ENCODE measurements around the gene CAB39L. TPM values are rescaled to one million over a fixed set of nuclear protein-coding genes. Genes with fewer than 3 reads are reported as not detected.

CAB39L gene
- total and polyA plus RNA-seq, 2 of the 13 experiments (the other 11 are each of a cell fraction or from before 2014, with no cell fraction given), result 3.1 to 6.1 TPM

GRCh38 chr13:49303533-49304252, 140.2 kb downstream of the CAB39L start (continued):
- TF ChIP-seq SRSF4 (IDR thresholded peaks at IDR 0.05; ENCODE audit: low read depth, low read length, poor library complexity, severe bottlenecking) (no peak), ZNF251 (CRISPR knock-in tag; IDR thresholded peaks at IDR 0.05) (no peak), BHLHE40 (IDR thresholded peaks at IDR 0.05; ENCODE audit: low read length) (peak; percentile 80), ZNF619 (CRISPR knock-in tag; IDR thresholded peaks at IDR 0.05) (no peak), RARG (CRISPR knock-in tag; IDR thresholded peaks at IDR 0.05; ENCODE audit: low read depth) (no peak), ZNF274 (CRISPR knock-in tag; IDR thresholded peaks at IDR 0.05) (no peak), MYC (CRISPR knock-in tag; IDR thresholded peaks at IDR 0.05; ENCODE audit: borderline replicate concordance) (peak; percentile 82; the same call in 1 of the 2 replicates), KLF15 (CRISPR knock-in tag; IDR thresholded peaks at IDR 0.05; ENCODE audit: borderline replicate concordance) (peak; percentile 53; the same call in 1 of the 2 replicates), ZNF709 (CRISPR knock-in tag; IDR thresholded peaks at IDR 0.05) (no peak), MED13 (CRISPR knock-in tag; IDR thresholded peaks at IDR 0.05) (peak; percentile 73; the same call in 1 of the 2 replicates), ZC3H13 (CRISPR knock-in tag; IDR thresholded peaks at IDR 0.05) (no peak), BCLAF1 (IDR thresholded peaks at IDR 0.05) (no peak), ZNF687 (CRISPR knock-in tag; IDR thresholded peaks at IDR 0.05) (peak; percentile 73)
- TF ChIP-seq, protein P1, sequence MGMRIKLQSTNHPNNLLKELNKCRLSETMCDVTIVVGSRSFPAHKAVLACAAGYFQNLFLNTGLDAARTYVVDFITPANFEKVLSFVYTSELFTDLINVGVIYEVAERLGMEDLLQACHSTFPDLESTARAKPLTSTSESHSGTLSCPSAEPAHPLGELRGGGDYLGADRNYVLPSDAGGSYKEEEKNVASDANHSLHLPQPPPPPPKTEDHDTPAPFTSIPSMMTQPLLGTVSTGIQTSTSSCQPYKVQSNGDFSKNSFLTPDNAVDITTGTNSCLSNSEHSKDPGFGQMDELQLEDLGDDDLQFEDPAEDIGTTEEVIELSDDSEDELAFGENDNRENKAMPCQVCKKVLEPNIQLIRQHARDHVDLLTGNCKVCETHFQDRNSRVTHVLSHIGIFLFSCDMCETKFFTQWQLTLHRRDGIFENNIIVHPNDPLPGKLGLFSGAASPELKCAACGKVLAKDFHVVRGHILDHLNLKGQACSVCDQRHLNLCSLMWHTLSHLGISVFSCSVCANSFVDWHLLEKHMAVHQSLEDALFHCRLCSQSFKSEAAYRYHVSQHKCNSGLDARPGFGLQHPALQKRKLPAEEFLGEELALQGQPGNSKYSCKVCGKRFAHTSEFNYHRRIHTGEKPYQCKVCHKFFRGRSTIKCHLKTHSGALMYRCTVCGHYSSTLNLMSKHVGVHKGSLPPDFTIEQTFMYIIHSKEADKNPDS (CRISPR knock-in tag; IDR thresholded peaks at IDR 0.05), result no peak
- TF ChIP-seq, protein P2, sequence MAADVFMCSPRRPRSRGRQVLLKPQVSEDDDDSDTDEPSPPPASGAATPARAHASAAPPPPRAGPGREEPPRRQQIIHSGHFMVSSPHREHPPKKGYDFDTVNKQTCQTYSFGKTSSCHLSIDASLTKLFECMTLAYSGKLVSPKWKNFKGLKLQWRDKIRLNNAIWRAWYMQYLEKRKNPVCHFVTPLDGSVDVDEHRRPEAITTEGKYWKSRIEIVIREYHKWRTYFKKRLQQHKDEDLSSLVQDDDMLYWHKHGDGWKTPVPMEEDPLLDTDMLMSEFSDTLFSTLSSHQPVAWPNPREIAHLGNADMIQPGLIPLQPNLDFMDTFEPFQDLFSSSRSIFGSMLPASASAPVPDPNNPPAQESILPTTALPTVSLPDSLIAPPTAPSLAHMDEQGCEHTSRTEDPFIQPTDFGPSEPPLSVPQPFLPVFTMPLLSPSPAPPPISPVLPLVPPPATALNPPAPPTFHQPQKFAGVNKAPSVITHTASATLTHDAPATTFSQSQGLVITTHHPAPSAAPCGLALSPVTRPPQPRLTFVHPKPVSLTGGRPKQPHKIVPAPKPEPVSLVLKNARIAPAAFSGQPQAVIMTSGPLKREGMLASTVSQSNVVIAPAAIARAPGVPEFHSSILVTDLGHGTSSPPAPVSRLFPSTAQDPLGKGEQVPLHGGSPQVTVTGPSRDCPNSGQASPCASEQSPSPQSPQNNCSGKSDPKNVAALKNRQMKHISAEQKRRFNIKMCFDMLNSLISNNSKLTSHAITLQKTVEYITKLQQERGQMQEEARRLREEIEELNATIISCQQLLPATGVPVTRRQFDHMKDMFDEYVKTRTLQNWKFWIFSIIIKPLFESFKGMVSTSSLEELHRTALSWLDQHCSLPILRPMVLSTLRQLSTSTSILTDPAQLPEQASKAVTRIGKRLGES (CRISPR knock-in tag; IDR thresholded peaks at IDR 0.05; ENCODE audit: borderline replicate concordance), result no peak

All from HepG2 (cell line).